GM12878 (cell line): ENCODE measurements around the gene SRI. TPM values are rescaled to one million over a fixed set of nuclear protein-coding genes. Genes with fewer than 3 reads are reported as not detected.

Source experiments
- ATAC-seq: fragments of 200-7000 bp; cut with Tn5 transposase; 3 replicates; pipeline ENCODE4 v1.9.1; 2020; ENCODE audit warnings: mild to moderate bottlenecking, moderate library complexity
- BruUV-seq: library from RNA; stranded (reverse); fragments of 400-500 nt; replicated peaks from 2 replicates; lab custom pipeline; 2021; lab: Mats Ljungman, UMichigan
- CTCF ChIA-PET: fragments of 300-600 bp; sonication (Branson Sonifier 250); formaldehyde crosslinking; extraction: SDS; loops from one replicate; lab custom pipeline; 2021; ENCODE audit warnings: inconsistent platforms; lab: Yijun Ruan, JAX
- POLR2A ChIA-PET: fragments of 350-600 bp; formaldehyde crosslinking; extraction: SDS; loops from one replicate; lab custom pipeline; 2021; ENCODE audit warnings: inconsistent platforms; lab: Charles Lee
- RAD21 ChIA-PET: fragments of 300-600 bp; sonication (Branson Sonifier 250); formaldehyde crosslinking; loops from one replicate; lab custom pipeline; 2023; ENCODE audit warnings: antibody characterized with exemption; ENCODE audit not compliant: unreplicated experiment; lab: Charles Lee
- SMC1A ChIA-PET: fragments of 300-600 bp; sonication (Branson Sonifier 250); formaldehyde crosslinking; loops from one replicate; lab custom pipeline; 2023; ENCODE audit not compliant: unreplicated experiment, uncharacterized antibody; lab: Charles Lee
- DNase-seq: peaks from one replicate; pipeline ENCODE4 v3.0.0-alpha.2; 2011; ENCODE audit warnings: low read depth, low spot score
- FAIRE-seq: peaks from 3 replicates; lab custom pipeline; 2011; peaks lifted over from hg19 to GRCh38; lab: Jason Lieb, UNC
- H2AFZ ChIP-seq: 2 replicates; pipeline ENCODE4 v1.6.0; 2011; ENCODE audit warnings: low read depth, low read length, control low read depth; ENCODE audit not compliant: control insufficient read depth
- H3K27ac ChIP-seq: 2 replicates; pipeline ENCODE4 v1.5.1; 2011; ENCODE audit warnings: control low read depth; ENCODE audit not compliant: control insufficient read depth, insufficient read depth
- H3K27me3 ChIP-seq, 2 experiments: replicated peaks in 1 of 2; 2 replicates each; pipeline versions ENCODE4 v1.6.0 to v1.6.1; 2011; ENCODE audit warnings: low read length in 1 of 2; ENCODE audit not compliant: control insufficient read depth in 2 of 2, insufficient read depth in 2 of 2
- H3K36me3 ChIP-seq, 2 experiments: 2 replicates each; pipeline ENCODE4 v1.5.1; 2011; ENCODE audit warnings: low read length in 1 of 2; ENCODE audit not compliant: control insufficient read depth in 2 of 2, insufficient read depth in 2 of 2
- H3K4me1 ChIP-seq: 2 replicates; pipeline ENCODE4 v1.6.1; 2011; ENCODE audit warnings: mild to moderate bottlenecking, low read length, moderate library complexity, mixed read lengths; ENCODE audit not compliant: control insufficient read depth, insufficient read depth
- H3K4me2 ChIP-seq: 2 replicates; pipeline ENCODE4 v1.6.0; 2011; ENCODE audit warnings: control low read depth; ENCODE audit not compliant: control insufficient read depth, insufficient read depth
- H3K4me3 ChIP-seq: fragments of 200-600 bp; sonication (generic); 2 replicates; pipeline ENCODE4 v1.5.1; 2016
- H3K79me2 ChIP-seq: 2 replicates; pipeline ENCODE4 v1.6.0; 2011; ENCODE audit warnings: low read length; ENCODE audit not compliant: control insufficient read depth, insufficient read depth
- H3K9ac ChIP-seq: 2 replicates; pipeline ENCODE4 v1.8.0; 2011; ENCODE audit warnings: low read length, control low read depth, mixed read lengths; ENCODE audit not compliant: control insufficient read depth, insufficient read depth
- H3K9me3 ChIP-seq: replicated peaks from 3 replicates; pipeline ENCODE4 v1.5.1; 2011; ENCODE audit warnings: mild to moderate bottlenecking, low read length; ENCODE audit not compliant: control insufficient read depth, insufficient read depth
- H4K20me1 ChIP-seq: 2 replicates; pipeline ENCODE4 v1.6.0; 2011; ENCODE audit not compliant: control insufficient read depth, insufficient read depth
- CHD2 ChIP-seq: IDR thresholded peaks from 2 replicates; pipeline ENCODE4 v1.6.1; 2011; ENCODE audit warnings: low read depth, low read length, improper control_type of control experiment, borderline replicate concordance
- ETV6 ChIP-seq, 2 experiments: fragments of 450-650 bp in 1 of 2; IDR thresholded peaks in 1 of 2; conservative IDR thresholded peaks in 1 of 2; 2 replicates each; pipeline ENCODE4 v1.6.1; 2014; ENCODE audit warnings: antibody characterized with exemption in 1 of 2, borderline replicate concordance in 1 of 2, low read depth in 1 of 2, mild to moderate bottlenecking in 1 of 2, moderate library complexity in 1 of 2
- GATAD2B ChIP-seq: fragments of 450-650 bp; conservative IDR thresholded peaks from 2 replicates; pipeline ENCODE4 v1.6.1; 2017; ENCODE audit warnings: low read depth, mild to moderate bottlenecking, moderate library complexity
- HCFC1 ChIP-seq: fragments of 150-350 bp; IDR thresholded peaks from 2 replicates; pipeline ENCODE4 v1.6.1; 2014; ENCODE audit warnings: low read length
- HDGF ChIP-seq: fragments of 450-650 bp; IDR thresholded peaks from 2 replicates; pipeline ENCODE4 v1.6.1; 2016; ENCODE audit warnings: antibody characterized with exemption
- IKZF2 ChIP-seq, 2 experiments: fragments of 450-650 bp; IDR thresholded peaks; 2 replicates each; pipeline ENCODE4 v1.6.1; 2017; ENCODE audit warnings: mild to moderate bottlenecking in 2 of 2, moderate library complexity in 2 of 2
- JUNB ChIP-seq: IDR thresholded peaks from 2 replicates; pipeline ENCODE4 v1.6.1; 2016; ENCODE audit warnings: antibody characterized with exemption, mild to moderate bottlenecking
- KLF5 ChIP-seq: fragments of 450-650 bp; IDR thresholded peaks from 2 replicates; pipeline ENCODE4 v1.6.1; 2014; ENCODE audit warnings: mild to moderate bottlenecking; ENCODE audit not compliant: partially characterized antibody
- MEF2A ChIP-seq: IDR thresholded peaks from 2 replicates; pipeline ENCODE4 v1.6.1; 2011; ENCODE audit warnings: low read depth, mild to moderate bottlenecking, low read length, moderate library complexity; ENCODE audit not compliant: insufficient read depth
- NFXL1 ChIP-seq: fragments of 450-650 bp; IDR thresholded peaks from 2 replicates; pipeline ENCODE4 v1.6.1; 2017; ENCODE audit warnings: antibody characterized with exemption, mild to moderate bottlenecking, borderline replicate concordance
- NR2C1 ChIP-seq: fragments of 450-650 bp; IDR thresholded peaks from 2 replicates; pipeline ENCODE4 v1.6.1; 2017; ENCODE audit warnings: antibody characterized with exemption, mild to moderate bottlenecking, moderate library complexity
- RFX5 ChIP-seq: IDR thresholded peaks from 2 replicates; pipeline ENCODE4 v1.6.1; 2011; ENCODE audit warnings: low read depth, low read length, improper control_type of control experiment
- SMAD5 ChIP-seq: IDR thresholded peaks from 2 replicates; pipeline ENCODE4 v1.6.1; 2016; ENCODE audit warnings: antibody characterized with exemption, low read depth
- SPI1 ChIP-seq: IDR thresholded peaks from 2 replicates; pipeline ENCODE4 v1.6.1; 2011; ENCODE audit warnings: low read depth, mild to moderate bottlenecking, low read length, moderate library complexity, borderline replicate concordance; ENCODE audit not compliant: insufficient read depth
- SREBF2 ChIP-seq: IDR thresholded peaks from 2 replicates; pipeline ENCODE4 v1.6.1; 2012; ENCODE audit warnings: mild to moderate bottlenecking, low read length
- TARDBP ChIP-seq: IDR thresholded peaks from 2 replicates; pipeline ENCODE4 v1.6.1; 2016; ENCODE audit warnings: borderline replicate concordance
- ZNF24 ChIP-seq: fragments of 450-650 bp; IDR thresholded peaks from 2 replicates; pipeline ENCODE4 v1.6.1; 2017; ENCODE audit warnings: antibody characterized with exemption, mild to moderate bottlenecking
- WGBS: methylation state at CpG from one replicate; pipeline ENCODE4 v1.1.6; 2016; ENCODE audit warnings: low lambda C conversion rate; ENCODE audit not compliant: insufficient replicate concordance, insufficient coverage; ENCODE audit errors: missing lambda C conversion rate; 5-methylcytosine and 5-hydroxymethylcytosine counted together
- in situ Hi-C: fragments of 300-500 bp; cut with MboI; formaldehyde crosslinking; loops from 9 replicates; pipeline ENCODE4 v1.14.3; 2018; ENCODE audit warnings: mixed read lengths
- intact Hi-C: fragments of 100-400 bp; cut with micrococcal nuclease; formaldehyde crosslinking; loops from one replicate; pipeline ENCODE4 v1.14.2; 2022; ENCODE audit not compliant: unreplicated experiment
- polyA plus RNA-seq, 11 experiments: library from polyadenylated mRNA; depleted of rRNA in 4 of 11; unstranded in 6 of 11; stranded (reverse) in 5 of 11; fragments of >200 nt; fragmentation: Nextera tagmentation in 4 of 11; fragmentation: Illumina TruSeq in 1 of 11; extraction: Ambion mirVana in 4 of 11; extraction: Trizol in 1 of 11; gene quantifications; 1 replicate in 1 of 11; 2 replicates in 10 of 11; pipeline versions ENCODE4 v1.2.1 to v1.2.3, GENCODE V29; 2011 to 2016; ENCODE audit warnings: inconsistent platforms in 2 of 11, missing spikeins in 2 of 11, low read depth in 1 of 11
- total RNA-seq, 4 experiments: library from RNA; depleted of rRNA in 3 of 4; stranded (reverse); fragments of >200 nt in 3 of 4; fragmentation: Illumina TruSeq in 1 of 4; extraction: Trizol in 1 of 4; gene quantifications; 2 replicates each; pipeline versions ENCODE4 v1.2.1 to v1.2.3, GENCODE V29; 2013 to 2021

Gene SRI
- total and polyA plus RNA-seq, 10 of the 15 experiments (the other 5 are each of a cell fraction or from before 2014, with no cell fraction given): 94.7 to 588 (median 242) TPM

- H3K9me3 ChIP-seq: no peaks in the 10 kb centered on the region; the same call in 2 of the 3 replicates
- no peak for ATAC-seq
- no peak for TF ChIP-seq ETV6 (conservative IDR thresholded peaks at IDR 0.05 in 1 of 2, IDR thresholded peaks at IDR 0.05 in 1 of 2; ENCODE audit: borderline replicate concordance in 1 of 2, low read depth in 1 of 2)
- no peak for TF ChIP-seq SPI1
- TF ChIP-seq RFX5: no peak
- TF ChIP-seq CHD2: no peak
- TF ChIP-seq ZNF24: no peak
- no peak for TF ChIP-seq SREBF2
- TF ChIP-seq GATAD2B: no peak
- TF ChIP-seq KLF5: no peak
- TF ChIP-seq HDGF: no peak
- no peak for TF ChIP-seq MEF2A
- TF ChIP-seq JUNB: no peak
- TF ChIP-seq SMAD5: no peak
- TF ChIP-seq NR2C1: no peak
- no peak for TF ChIP-seq NFXL1
- no peak for TF ChIP-seq TARDBP
- TF ChIP-seq IKZF2 (IDR thresholded peaks at IDR 0.05): no peak
- no peak for TF ChIP-seq HCFC1
- TF ChIP-seq, all 136 proteins: peak for 0
- H3K4me2 ChIP-seq: no peak overlapping the region
- in situ Hi-C loops: no loop called here
- WGBS: 100% methylated on average over 4 of the region's 4 CpGs
- no peaks in the 10 kb centered on the region for H4K20me1 ChIP-seq
- no peak overlapping the region for H2AFZ ChIP-seq
- no peak for FAIRE-seq
- ChIA-PET POLR2A (interaction anchor here (1.0 kb wide), 1 partner anchor 17 kb away, joined by 3 read pairs; no protein-coding TSS in a partner anchor), SMC1A (interaction anchor here (3.9 to 4.5 kb wide), 2 partner anchors 8 to 14 kb away, joined by 23 to 78 read pairs; no protein-coding TSS in a partner anchor), RAD21 (interaction anchor here (3.8 kb wide), 1 partner anchor 15 kb away, joined by 52 read pairs; no protein-coding TSS in a partner anchor), CTCF (interaction anchor here (3.4 kb wide), 1 partner anchor 15 kb away, joined by 18 read pairs; no protein-coding TSS in a partner anchor)
- H3K4me1 ChIP-seq: peaks cover 3% of the 10 kb centered on the region; the same call in 1 of the 2 replicates
- no peak overlapping the region for H3K9ac ChIP-seq
- BruUV-seq: no TSS peak
- H3K79me2 ChIP-seq: no peaks in the 10 kb centered on the region
- DNase-seq: no peak
- intact Hi-C loops: no loop called here
- no peak overlapping the region for H3K27ac ChIP-seq
- H3K36me3 ChIP-seq: peaks cover 3 to 23% of the 10 kb centered on the region in 2 experiments
- H3K4me3 ChIP-seq: no peak overlapping the region
- no peaks in the 10 kb centered on the region for H3K27me3 ChIP-seq
Observed at GRCh38 chr7:88200789-88201188, 19.0 kb downstream of the SRI start.
